A204.1 (cell line): Measurements from ENCODE around the gene CRIP1.

Source experiments
- FAIRE-seq: peaks from 2 replicates; lab custom pipeline; 2012; peaks lifted over from hg19 to GRCh38; lab: Jason Lieb, UNC

The CRIP1 gene

GRCh38 chr14:105507247-105507646 lies 20.6 kb downstream of the CRIP1 start:
- no peak for FAIRE-seq

DNA sequence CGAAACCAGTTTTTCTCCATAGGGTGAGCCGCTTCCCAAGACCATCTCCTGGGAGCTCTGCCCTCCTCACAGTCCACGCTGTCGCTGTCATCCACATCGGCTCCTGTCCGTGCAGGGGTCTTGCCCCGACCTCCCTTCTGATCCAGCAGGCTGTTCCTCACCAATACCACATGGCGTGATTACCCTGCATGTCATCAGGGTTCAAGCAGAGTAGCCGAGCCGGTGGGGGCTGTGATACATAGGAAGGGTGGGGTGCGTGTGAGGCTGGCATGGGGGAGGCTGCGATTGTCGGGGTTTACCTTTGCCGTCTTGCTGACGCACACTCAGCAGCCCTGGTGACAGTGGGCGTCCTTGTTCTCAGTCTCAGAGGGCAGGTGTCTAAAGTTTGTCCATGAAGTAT lies 21.4 kb downstream of the CRIP1 start:
- no peak for FAIRE-seq

- FAIRE-seq = no peak
These were observed 21.9 kb downstream of the CRIP1 start for GRCh38 chr14:105508601-105509000.

DNA sequence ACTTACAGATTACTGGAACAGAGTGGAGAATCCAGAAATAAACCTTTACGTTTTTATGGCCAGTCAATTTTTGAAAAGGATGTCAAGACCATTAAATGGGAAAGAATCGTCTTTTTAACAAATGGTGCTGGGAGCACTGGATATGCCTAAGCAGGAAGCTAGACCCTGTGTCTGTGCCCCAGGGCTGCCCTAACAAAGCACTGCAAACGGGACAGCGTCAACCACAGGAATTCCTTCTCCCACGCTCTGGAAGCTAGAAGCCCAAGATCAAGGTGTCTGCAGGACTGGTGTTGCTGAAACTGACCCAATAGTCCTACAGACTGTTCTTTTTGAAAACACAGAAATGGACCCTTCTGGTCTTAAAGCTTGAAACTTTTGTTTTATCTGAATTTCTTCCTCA lies 30.4 kb downstream of the CRIP1 start:
- FAIRE-seq = no peak

- FAIRE-seq = no peak
These were observed 33.4 kb downstream of the CRIP1 start for GRCh38 chr14:105519946-105520698.

GRCh38 chr14:105525326-105525725 lies 38.6 kb downstream of the CRIP1 start:
- no peak for FAIRE-seq

- FAIRE-seq = no peak
These were observed 39.4 kb downstream of the CRIP1 start, which contains the start of gene TMEM121 for GRCh38 chr14:105525861-105526775. TSS of gene TMEM121 (plus strand) at chr14:105526583. CDS start at chr14:105528835, 2,252 bp downstream.

DNA sequence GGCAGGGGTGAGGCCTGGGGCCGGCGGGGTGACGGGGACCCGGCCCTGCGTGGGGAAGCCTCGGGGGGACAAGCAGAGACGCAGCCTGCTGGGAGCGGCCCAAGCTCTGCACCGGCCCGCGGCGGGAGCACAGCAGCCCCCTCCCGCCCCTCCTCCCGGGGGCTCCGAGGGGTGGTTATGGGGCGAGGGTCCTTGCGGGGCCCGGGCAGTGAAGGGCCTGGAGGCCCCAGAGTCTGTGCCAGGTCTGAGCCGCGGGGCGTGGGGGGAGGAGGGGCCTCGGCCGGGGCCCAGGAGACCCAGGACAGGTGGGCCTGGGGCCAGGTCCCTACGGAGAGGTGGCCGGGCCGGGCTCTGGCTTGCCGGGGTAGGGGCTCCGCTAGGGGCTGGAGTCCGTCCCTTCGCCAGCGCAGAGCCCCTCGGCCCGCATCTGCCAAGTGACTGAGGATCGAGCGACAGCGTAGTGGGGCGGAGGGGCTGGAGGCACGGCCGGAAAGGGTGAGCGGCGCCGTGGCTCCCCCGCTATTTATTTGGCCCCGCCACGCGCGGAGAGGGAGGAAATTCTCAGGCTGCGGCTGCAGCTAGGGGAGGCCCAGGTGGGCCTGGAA lies 40.2 kb downstream of the CRIP1 start:
- no peak for FAIRE-seq

DNA sequence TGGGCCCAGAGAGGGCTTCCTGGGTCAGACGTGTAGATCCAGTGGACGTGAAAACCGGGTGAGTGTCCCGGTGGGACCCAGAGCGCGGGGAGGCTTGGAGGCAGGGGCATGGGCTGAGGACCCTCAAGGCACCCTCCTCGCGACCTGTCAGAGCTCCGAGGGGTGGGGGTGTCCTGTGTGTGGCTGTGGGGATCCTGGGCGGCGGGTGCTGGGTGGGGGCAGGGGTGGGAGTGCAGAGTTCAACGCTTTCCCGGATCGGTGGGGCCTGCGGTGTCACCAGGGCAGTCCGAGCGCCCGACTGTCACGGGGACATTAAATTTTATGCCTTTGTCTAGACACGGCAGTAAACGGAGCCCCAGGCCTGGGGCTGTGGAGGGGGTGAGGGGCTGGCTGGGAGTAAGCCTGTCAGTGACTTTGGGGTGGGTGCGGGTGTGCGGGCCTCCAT lies 40.7 kb downstream of the CRIP1 start:
- FAIRE-seq = no peak

GRCh38 chr14:105527826-105528585 lies 41.3 kb downstream of the CRIP1 start:
- no peak for FAIRE-seq

- no peak for FAIRE-seq
These were observed 42.1 kb downstream of the CRIP1 start for GRCh38 chr14:105528586-105529318.

DNA sequence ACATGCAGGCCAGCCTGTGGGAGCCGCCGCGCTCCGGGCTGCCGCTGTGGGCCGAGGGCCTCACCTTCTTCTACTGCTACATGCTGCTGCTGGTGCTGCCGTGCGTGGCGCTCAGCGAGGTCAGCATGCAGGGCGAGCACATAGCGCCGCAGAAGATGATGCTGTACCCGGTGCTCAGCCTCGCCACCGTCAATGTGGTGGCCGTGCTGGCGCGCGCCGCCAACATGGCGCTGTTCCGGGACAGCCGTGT lies 42.6 kb downstream of the CRIP1 start:
- FAIRE-seq = no peak

GRCh38 chr14:105529569-105530284 lies 43.0 kb downstream of the CRIP1 start:
- no peak for FAIRE-seq

DNA sequence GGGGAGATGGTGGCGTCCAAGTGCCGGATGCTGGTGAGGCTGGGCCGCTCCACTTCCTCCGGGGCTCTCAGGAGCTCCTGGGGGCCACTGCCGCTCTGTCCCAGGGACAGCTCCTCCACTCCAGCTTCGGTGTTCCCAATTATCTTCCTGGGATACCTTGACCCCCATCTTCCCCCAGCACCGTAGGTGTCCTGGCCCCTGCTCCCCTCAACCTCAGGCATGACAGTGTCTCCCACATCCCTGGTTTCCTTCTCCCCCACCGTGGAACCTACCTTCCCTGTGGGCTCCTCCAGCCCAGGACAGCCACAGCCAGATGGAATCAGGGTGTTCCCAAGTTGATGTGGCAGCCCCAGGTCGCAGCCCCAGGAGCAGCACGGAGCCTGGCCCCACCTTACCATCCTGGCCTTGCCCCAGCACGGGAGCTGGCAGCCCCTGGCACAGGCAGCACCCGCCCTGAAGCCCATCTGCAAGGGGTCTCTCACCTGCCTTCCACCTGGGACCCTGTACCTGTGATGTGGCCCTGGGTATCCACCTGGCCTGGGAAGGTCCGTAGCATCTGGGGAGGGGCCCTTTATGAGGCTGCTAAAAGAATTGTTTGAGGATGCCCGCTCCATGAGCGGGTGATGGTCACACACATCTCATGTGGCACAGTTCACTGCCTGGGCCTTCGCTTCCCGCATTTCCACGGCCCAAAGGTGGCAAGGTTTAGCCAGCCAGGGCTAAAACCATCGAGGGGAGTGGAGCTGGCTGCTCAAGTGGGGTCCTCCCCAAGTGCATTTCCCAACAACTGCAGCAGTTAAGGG lies 43.8 kb downstream of the CRIP1 start:
- FAIRE-seq = no peak

GRCh38 chr14:105531088-105531893 lies 44.6 kb downstream of the CRIP1 start:
- no peak for FAIRE-seq

DNA sequence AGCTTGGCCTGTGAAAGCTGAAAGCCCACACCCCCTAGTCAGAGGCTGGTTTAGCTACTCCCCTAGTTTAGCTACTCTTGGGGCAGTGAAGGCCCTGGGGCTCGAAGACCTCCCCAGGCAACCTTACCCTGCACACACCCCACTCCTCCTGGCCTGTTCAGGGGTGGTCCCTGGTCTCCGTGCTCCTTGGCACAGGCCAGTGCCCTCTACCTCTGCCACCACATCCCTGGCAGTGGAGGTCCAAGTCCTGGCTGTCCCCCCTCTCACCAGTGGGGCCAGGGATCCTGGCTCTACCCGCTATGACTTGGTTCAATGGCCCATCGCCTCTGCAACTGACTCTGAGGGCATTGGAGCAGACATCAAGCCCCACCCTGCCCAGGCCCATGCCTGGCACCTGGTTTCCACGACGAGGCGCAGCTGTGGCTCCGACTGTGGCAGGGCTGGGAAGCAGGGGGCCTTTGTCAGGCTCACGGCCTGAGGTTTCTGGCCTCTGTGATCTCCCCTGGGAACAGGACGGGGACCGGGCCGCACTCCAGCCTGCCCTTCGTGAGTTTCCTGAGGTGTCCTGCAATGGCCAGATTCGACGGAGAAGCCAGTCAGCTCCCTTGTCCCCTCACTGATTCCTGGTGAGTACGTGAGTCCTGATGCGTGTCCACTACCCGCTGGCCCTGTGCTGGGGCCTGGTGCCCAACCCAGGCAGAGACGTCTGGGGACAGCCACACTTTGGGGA lies 45.4 kb downstream of the CRIP1 start:
- FAIRE-seq = no peak

DNA sequence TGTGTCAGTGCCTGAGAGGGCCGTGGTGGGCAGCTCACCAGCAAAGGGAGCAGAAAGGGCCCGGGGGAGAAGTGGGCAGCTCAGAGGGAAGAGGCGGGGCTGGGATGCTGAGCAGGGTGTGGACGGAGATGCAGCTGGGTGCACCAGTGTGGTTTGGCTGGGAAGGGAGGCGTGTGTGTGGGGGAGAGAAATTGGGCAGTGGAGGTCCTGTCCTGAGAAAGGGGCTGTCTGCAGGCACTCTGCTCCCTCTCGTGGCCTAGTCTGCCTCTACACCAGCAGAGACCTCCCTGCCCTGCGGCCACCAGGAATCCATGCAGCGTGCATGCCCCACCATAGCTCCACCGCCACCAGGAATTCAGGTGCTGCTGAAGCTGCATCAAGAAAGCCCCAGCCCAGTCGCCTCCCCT lies 46.1 kb downstream of the CRIP1 start:
- FAIRE-seq = no peak

DNA sequence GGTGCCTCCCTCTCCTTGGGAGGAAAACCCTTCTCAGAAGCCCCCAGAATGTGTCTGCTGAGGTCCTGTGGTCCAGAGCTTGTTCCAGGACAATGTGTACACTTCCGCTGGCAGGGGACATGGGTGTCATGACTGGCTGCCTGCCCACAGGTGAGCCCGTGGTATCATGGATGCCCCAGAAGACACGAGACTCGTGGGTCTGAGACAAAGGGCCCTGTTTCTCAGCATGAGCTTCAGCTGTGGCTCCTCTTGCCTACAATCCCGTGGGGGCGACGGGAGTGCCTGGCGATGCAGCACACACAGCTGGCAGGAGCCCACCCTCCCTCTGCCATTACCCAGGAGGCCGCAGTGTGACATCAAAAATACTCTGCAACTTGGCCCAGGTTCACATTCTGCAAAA lies 46.7 kb downstream of the CRIP1 start:
- no peak for FAIRE-seq
